Neural cell (in vitro differentiated cells): ENCODE results near the gene CNOT2. TPM values are rescaled to one million over a fixed set of nuclear protein-coding genes. Genes with fewer than 3 reads are reported as not detected.

ENCODE experiments used
- H2AFZ ChIP-seq: fragments of 200-600, 300-800 bp; sonication (generic), shearing (Covaris generic); 2 replicates; pipeline ENCODE4 v1.6.0; 2014; ENCODE audit warnings: low read depth, mild to moderate bottlenecking, antibody characterized with exemption, low read length, moderate library complexity
- H3F3A ChIP-seq: fragments of 200-600 bp; shearing (Covaris generic); 2 replicates; pipeline ENCODE4 v1.6.1; 2016; ENCODE audit warnings: mild to moderate bottlenecking, moderate library complexity, mixed read lengths, antibody characterized with exemption, low read length; ENCODE audit not compliant: insufficient read depth, poor library complexity, severe bottlenecking
- H3K27ac ChIP-seq: fragments of 200-600, 300-800 bp; sonication (generic), shearing (Covaris generic); 2 replicates; pipeline ENCODE4 v1.5.1; 2014; ENCODE audit warnings: mild to moderate bottlenecking, low read length, moderate library complexity
- H3K27me3 ChIP-seq: fragments of 300-800, 200-600 bp; sonication (generic), shearing (Covaris generic); 2 replicates; pipeline ENCODE4 v1.6.0; 2014; ENCODE audit warnings: mild to moderate bottlenecking, low read depth, low read length, moderate library complexity; ENCODE audit not compliant: insufficient read depth
- H3K36me3 ChIP-seq: fragments of 300-800, 200-600 bp; sonication (generic), shearing (Covaris generic); 2 replicates; pipeline ENCODE4 v1.5.1; 2014; ENCODE audit warnings: mild to moderate bottlenecking, antibody characterized with exemption, low read length, moderate library complexity; ENCODE audit not compliant: insufficient read depth
- H3K4me2 ChIP-seq: fragments of 300-800, 200-600 bp; sonication (generic), shearing (Covaris generic); 2 replicates; pipeline ENCODE4 v1.6.0; 2014; ENCODE audit warnings: mild to moderate bottlenecking, low read length
- H3K4me3 ChIP-seq: fragments of 300-800, 200-600 bp; sonication (generic), shearing (Covaris generic); 2 replicates; pipeline ENCODE4 v1.5.1; 2014; ENCODE audit warnings: mild to moderate bottlenecking, low read length, moderate library complexity
- H3K79me2 ChIP-seq: fragments of 200-600 bp; shearing (Covaris generic); replicated peaks from 2 replicates; pipeline ENCODE4 v1.6.0; 2014; ENCODE audit warnings: mild to moderate bottlenecking, low read length, moderate library complexity; ENCODE audit not compliant: insufficient read depth
- H3K9ac ChIP-seq: fragments of 300-800, 200-600 bp; sonication (generic), shearing (Covaris generic); 2 replicates; pipeline ENCODE4 v1.6.1; 2016; ENCODE audit warnings: mild to moderate bottlenecking, low read length, mixed read lengths
- H3K9me2 ChIP-seq: fragments of 200-600 bp; shearing (Covaris generic); 2 replicates; pipeline ENCODE4 v1.6.1; 2016; ENCODE audit warnings: mild to moderate bottlenecking, low read length, mixed read lengths; ENCODE audit not compliant: insufficient read depth
- H3K9me3 ChIP-seq: fragments of 200-600, 300-800 bp; sonication (generic), shearing (Covaris generic); 2 replicates; pipeline ENCODE4 v1.6.1; 2016; ENCODE audit warnings: mild to moderate bottlenecking, mixed run types, low read length, moderate library complexity, mixed read lengths
- H4K20me1 ChIP-seq: fragments of 200-600 bp; shearing (Covaris generic); 2 replicates; pipeline ENCODE4 v1.6.1; 2016; ENCODE audit warnings: mild to moderate bottlenecking, mixed run types; ENCODE audit not compliant: insufficient read depth
- CTCF ChIP-seq: fragments of 450-650 bp; IDR thresholded peaks from 2 replicates; pipeline ENCODE4 v1.5.1; 2014; ENCODE audit warnings: antibody characterized with exemption, mild to moderate bottlenecking, moderate library complexity; ENCODE audit not compliant: poor library complexity, severe bottlenecking
- EP300 ChIP-seq: fragments of 450-650 bp; conservative IDR thresholded peaks from 2 replicates; pipeline ENCODE4 v1.6.1; 2014; ENCODE audit warnings: antibody characterized with exemption, mild to moderate bottlenecking, moderate library complexity; ENCODE audit not compliant: poor library complexity, severe bottlenecking
- EZH2 ChIP-seq: fragments of 200-600, 300-800 bp; shearing (Covaris generic), sonication (generic); IDR thresholded peaks from 2 replicates; pipeline ENCODE4 v1.6.1; 2014; ENCODE audit warnings: antibody characterized with exemption, low read length, borderline replicate concordance, mild to moderate bottlenecking; ENCODE audit not compliant: insufficient read depth, poor library complexity, severe bottlenecking
- MXI1 ChIP-seq: fragments of 450-650 bp; conservative IDR thresholded peaks from 2 replicates; pipeline ENCODE4 v1.6.1; 2014; ENCODE audit warnings: antibody characterized with exemption, mild to moderate bottlenecking; ENCODE audit not compliant: poor library complexity, severe bottlenecking
- POLR2AphosphoS5 ChIP-seq: IDR thresholded peaks from 2 replicates; pipeline ENCODE4 v1.6.1; 2012
- RAD21 ChIP-seq: fragments of 450-650 bp; conservative IDR thresholded peaks from 2 replicates; pipeline ENCODE4 v1.6.1; 2014; ENCODE audit warnings: antibody characterized with exemption, mild to moderate bottlenecking, moderate library complexity
- REST ChIP-seq: IDR thresholded peaks from 2 replicates; pipeline ENCODE4 v1.6.1; 2012; ENCODE audit warnings: borderline replicate concordance
- SMC3 ChIP-seq: fragments of 450-650 bp; conservative IDR thresholded peaks from 2 replicates; pipeline ENCODE4 v1.6.1; 2014; ENCODE audit warnings: antibody characterized with exemption, mild to moderate bottlenecking, moderate library complexity; ENCODE audit not compliant: poor library complexity
- TAF1 ChIP-seq: IDR thresholded peaks from 2 replicates; pipeline ENCODE4 v1.6.1; 2012; ENCODE audit warnings: low read depth
- polyA plus RNA-seq: library from polyadenylated mRNA; depleted of rRNA; stranded (reverse); fragments of >200 nt; gene quantifications from 2 replicates; pipeline ENCODE4 v1.2.3, GENCODE V29; 2014

Gene CNOT2
- polyA plus RNA-seq, 1 donor from 2014 or later: 158 TPM

GRCh38 chr12:70327541-70327940 lies 84.3 kb downstream of the CNOT2 start:
- no peak overlapping the region for H3K27ac ChIP-seq
- H3K36me3 ChIP-seq: peaks cover 3% of the 10 kb centered on the region

GRCh38 chr12:70329728-70330127 lies 86.5 kb downstream of the CNOT2 start:
- no peaks in the 10 kb centered on the region for H3K9me2 ChIP-seq
- no peaks in the 10 kb centered on the region for H3K27me3 ChIP-seq
- H2AFZ ChIP-seq: no peak overlapping the region
- H3K27ac ChIP-seq: no peak overlapping the region
- no peaks in the 10 kb centered on the region for H3K9me3 ChIP-seq
- TF ChIP-seq REST (no peak), EP300 (no peak)
- no peak overlapping the region for H3K4me2 ChIP-seq
- no peaks in the 10 kb centered on the region for H4K20me1 ChIP-seq
- no peak overlapping the region for H3K9ac ChIP-seq
- H3F3A ChIP-seq: no peaks in the 10 kb centered on the region
- no peak overlapping the region for H3K4me3 ChIP-seq
- no peaks in the 10 kb centered on the region for H3K36me3 ChIP-seq
- no peaks in the 10 kb centered on the region for H3K79me2 ChIP-seq

More at GRCh38 chr12:70327541-70327940, 84.3 kb downstream of the CNOT2 start:
- H3K9me3 ChIP-seq: no peaks in the 10 kb centered on the region
- H2AFZ ChIP-seq: no peak overlapping the region
- no peaks in the 10 kb centered on the region for H3K79me2 ChIP-seq
- no peak for TF ChIP-seq POLR2AphosphoS5
- TF ChIP-seq RAD21: no peak
- TF ChIP-seq TAF1: no peak
- TF ChIP-seq EZH2: no peak
- no peak for TF ChIP-seq EP300
- TF ChIP-seq MXI1: no peak
- no peak for TF ChIP-seq REST
- TF ChIP-seq CTCF: no peak
- no peak for TF ChIP-seq SMC3
- H3K4me3 ChIP-seq: no peak overlapping the region
- no peaks in the 10 kb centered on the region for H4K20me1 ChIP-seq
- H3F3A ChIP-seq: no peaks in the 10 kb centered on the region
- H3K9me2 ChIP-seq: no peaks in the 10 kb centered on the region
- no peak overlapping the region for H3K4me2 ChIP-seq
- H3K27me3 ChIP-seq: no peaks in the 10 kb centered on the region
- H3K9ac ChIP-seq: no peak overlapping the region
